Activated T-cell treated with anti-CD3 and anti-CD28 coated beads for 1 hour (primary cell): ENCODE data around the gene AKTIP.

Source experiments
- DNase-seq: peaks from one replicate; pipeline ENCODE4 v3.0.0-alpha.2; 2020; ENCODE audit warnings: low read depth

AKTIP gene

DNA sequence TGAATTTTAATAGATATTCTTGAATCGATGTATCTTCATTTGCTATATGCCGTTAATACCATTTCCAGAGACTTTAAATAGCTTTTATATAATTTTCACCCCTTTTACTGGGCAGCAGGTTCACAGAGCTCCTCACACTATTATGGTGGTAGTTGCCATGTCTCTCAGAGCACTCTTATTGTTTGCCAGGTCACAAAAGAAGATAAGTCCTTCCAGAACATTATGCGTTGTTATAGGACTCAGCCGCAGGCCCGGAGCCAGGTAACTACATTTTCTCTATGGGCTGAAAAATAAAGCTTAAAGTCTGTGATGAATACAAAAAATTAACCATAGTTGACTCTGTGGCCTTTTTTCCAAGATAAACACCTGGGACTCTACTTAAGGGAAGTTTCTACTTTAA is 24.0 kb downstream of the AKTIP start:
- no peak for DNase-seq

DNA sequence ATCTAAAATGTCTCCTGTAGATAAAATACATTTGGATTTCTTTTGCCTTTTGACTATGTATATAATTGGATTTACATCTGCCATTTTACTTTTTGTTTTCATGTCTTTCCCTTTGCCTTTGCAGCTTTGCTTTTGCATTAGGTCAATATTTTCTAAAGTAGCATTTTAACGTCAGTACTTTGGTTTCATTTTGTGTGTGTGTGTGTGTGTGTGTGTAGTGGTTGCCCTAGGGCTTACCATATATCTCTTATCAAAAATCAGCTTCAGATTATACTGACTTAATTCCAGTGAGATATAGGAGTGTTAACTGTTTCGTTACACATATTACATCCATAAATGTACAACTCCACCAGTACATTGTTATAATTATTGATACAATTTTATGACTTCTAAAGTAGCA is 26.1 kb downstream of the AKTIP start:
- DNase-seq: no peak

DNA sequence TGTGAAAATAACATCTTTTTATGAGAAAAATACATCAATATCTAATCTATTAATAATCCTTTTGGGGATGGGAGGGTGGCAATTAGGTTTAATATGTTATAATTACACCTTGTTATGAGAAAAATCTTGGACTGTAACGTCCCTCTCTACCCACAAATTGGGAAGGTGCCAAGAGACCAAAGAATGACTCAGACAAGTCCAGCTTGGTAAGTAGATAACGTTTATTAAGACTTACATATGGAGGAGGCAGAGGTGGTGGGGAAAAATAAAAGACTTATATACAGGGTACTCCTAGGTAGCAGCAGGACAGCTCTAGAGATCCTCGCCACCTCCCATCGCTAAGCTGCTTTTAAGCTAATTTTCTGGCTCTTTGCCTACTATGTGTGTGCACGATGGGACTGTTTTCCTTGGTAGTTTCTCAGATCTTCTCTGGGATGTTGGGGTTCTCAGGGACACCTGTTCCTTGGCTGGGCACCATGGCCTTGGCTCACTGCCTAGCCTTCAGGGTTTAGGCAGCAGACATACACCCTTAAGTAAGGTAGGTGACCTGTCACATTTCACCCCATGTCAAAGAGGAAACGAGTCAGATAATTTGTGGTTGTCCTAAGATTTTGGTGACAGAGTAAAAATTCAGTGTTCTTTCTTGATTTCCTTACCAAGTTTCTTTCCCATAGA is 37.3 kb downstream of the AKTIP start:
- DNase-seq: no peak

DNA sequence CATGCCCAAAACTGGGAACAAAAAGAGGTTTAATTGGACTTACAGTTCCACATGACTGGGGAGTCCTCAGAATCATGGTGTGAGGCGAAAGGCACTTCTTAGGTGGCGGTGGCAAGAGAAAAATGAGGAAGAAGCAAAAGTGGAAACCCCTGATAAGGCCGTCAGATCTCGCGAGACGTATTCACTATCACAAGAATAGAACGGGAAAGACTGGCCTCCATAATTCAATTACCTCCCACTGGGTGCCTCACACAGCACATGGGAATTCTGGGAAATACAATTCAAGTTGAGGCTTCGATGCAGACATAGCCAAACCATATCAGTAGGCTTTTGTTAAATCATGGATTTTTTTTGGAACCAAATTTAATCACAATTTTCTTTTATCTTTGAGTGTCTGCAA is 44.4 kb downstream of the AKTIP start:
- DNase-seq: no peak

DNA sequence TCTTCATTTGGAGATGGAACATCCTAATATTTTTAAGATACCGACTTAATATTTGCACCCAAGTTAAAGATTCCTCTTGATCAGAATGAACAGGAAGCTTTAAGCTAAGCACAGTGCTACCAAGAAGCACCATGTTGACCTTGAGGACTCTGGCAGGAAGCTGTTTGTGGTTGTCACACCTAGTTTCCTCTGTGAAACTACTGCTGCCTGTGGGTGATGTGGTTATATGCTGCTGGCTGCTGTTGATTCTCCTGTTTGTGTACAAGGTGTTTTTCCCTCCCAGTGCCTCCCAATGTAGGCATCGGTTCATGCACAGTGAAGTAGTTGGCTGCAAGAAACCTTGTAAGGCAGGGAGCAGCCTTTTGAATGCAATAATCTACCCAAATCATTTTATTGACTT is 45.3 kb downstream of the AKTIP start:
- peak; percentile 44 for DNase-seq

DNA sequence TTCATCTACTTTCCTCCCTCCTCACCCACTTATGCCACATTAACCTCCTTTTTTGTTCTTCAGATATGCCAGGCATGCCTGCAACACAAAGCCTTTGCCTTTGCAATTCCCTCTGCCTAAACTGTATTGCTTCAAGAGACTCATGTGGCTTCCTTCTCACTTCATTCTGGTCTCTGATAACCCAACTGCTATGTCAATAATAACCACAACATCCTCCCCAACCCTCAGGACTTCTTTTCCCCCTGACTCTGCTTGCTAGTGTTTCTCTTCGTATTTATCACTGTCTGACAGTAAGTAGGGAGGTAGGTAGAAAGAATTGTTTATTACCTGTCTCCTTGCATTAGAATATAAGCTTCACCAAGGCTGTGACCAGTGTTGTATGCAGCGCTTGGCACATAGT is 46.4 kb downstream of the AKTIP start:
- DNase-seq: no peak

DNA sequence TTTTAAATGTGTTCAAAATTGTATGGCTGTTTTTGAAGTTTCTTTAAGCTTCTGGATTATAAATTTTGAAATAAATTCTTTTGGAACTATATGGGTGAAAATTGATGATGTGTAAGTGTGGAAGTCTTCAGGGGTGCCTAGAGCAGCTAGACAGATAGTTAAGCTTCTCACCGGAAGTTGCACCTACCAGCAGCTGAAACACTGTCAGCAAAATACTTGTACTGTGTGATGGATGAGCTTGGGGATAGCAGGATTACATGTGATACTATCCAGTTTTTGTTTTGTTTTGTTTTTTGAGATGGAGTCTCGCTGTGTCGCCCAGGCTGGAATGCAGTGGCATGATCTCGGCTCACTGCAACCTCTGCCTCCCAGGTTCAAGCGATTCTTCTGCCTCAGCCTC is 49.1 kb downstream of the AKTIP start:
- DNase-seq: no peak

DNA sequence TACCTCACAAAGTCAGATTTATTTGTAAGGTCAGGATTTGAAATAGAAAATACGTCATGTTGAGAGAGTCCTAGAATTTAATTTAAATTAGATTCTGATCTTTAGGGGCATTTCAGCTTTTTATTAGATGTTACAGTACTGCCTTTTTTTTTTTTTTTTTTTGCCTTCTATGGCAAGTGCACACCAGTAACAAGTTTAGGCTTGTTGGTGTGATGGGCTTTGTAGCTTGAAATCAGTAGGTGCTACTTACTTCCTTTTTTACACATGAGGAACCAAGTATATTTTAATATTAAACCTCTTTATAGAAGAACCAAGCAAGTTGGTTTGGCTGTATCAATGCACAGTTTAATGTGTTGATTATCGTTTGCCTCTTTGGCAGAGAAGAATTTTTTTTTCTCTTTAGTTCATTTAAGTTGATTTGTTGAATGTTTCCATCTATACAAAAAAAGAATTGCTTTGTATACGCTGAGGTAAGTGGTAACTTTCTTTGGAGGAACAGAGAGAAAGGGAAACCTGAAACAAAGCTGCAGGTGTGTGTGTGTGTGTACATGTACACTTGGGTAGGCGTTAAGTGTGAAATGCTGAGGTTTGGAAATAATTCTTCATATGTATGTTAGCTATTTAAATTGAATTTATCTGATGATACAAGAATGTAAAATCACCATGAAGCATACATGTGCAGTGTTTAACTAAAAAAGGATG is 53.0 kb downstream of the AKTIP start:
- DNase-seq: no peak

DNA sequence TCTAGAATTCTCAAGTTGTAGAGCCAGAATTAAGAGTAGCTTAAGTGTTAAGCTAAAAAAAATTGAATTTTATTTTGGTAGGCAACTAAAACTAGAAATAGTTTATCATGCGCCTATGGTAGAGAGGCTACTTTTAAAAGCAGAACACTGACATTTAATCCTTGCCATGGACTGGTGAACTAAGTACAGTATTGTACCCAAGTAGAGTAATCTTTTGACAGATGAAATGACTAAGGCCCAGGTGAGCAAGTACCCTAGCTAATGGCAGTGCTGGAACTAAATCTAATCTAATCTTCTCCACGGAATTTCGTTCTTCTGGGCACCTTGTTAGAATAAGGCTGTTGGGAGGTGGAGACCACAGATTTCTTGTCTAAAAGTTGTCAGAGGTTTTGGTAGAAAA is 56.9 kb downstream of the AKTIP start:
- DNase-seq: no peak

DNA sequence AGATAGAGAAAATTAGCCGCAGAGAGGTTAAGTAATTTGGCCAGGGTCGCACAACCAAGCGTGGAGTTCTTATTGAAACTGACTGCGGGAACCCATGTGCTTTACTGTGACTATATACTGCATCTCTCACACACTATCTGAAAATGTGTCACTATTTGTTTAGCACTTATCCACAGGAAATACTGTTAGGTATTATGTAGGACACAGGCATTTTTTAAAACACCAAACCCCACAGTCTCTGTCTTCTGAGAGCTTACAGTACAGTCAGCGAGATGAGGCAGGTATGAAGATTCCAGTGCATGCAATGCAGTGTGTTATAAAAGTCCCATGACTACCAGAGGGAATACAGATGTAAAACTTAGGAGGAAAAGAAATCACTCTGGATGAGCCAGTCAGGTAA is 57.5 kb downstream of the AKTIP start:
- DNase-seq: no peak
